ENCODE results near the gene RNF151.

The RNF151 gene

DNA sequence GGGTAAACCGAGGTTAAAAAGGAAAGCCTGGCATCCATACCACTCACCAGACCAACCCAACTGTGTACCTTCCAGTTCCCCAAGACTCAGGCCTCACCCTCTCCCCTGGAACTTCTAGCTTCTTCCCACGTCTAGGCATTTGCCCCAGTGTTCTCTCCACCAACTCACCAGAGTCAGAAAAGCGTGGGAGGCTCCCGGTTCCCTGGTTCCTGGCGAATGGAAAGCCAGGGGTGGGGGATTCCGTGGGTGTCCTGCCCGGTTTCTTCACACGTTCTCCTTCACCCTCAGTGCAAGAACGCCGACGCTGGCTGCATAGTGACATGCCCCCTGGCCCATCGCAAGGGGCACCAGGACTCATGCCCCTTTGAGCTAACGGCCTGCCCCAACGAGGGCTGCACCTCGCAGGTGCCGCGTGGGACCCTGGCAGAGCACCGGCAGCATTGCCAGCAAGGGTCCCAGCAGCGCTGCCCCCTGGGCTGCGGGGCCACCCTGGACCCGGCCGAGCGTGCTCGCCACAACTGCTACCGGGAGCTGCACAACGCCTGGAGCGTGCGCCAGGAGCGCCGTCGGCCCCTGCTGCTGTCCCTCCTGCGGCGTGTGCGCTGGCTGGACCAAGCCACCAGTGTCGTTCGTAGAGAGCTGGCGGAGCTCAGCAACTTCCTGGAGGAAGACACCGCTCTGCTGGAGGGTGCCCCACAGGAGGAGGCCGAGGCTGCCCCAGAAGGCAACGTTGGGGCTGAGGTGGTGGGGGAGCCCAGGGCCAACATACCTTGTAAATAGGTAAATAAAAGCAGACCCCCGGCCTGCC, 1.7 kb downstream of the RNF151 start:
- Histone ChIP-seq H3K4me1 (ENCODE audit: control insufficient read depth, insufficient read depth, low read depth, low read length) (peaks cover 21% of the 10 kb centered on the region), H2AK5ac (ENCODE audit: low read length, severe bottlenecking) (no peak overlapping the region), H4K91ac (ENCODE audit: low read length) (no peak overlapping the region), H3K4me2 (ENCODE audit: low read length, poor library complexity, severe bottlenecking) (no peak overlapping the region), H3K14ac (ENCODE audit: low read length in 2 of 2) (no peak overlapping the region), H3K79me1 (replicated peaks; ENCODE audit: low read length, poor library complexity, severe bottlenecking) (peaks cover 12% of the 10 kb centered on the region), H3K27ac (ENCODE audit: low read length, poor library complexity, severe bottlenecking) (no peak overlapping the region), H3K9me3 (ENCODE audit: control insufficient read depth, low read length) (peaks cover 4% of the 10 kb centered on the region), H4K8ac (ENCODE audit: low read length) (no peak overlapping the region), H3K23ac (ENCODE audit: low read length in 2 of 2) (no peak overlapping the region), H2AFZ (ENCODE audit: low read depth, low read length) (no peak overlapping the region), H2BK12ac (ENCODE audit: low read length in 2 of 2) (no peak overlapping the region), H3K4me3 (ENCODE audit: insufficient read depth in 1 of 2, low read depth in 1 of 2, low read length in 2 of 2) (no peak overlapping the region), H3K36me3 (ENCODE audit: control insufficient read depth in 1 of 2, insufficient read depth in 2 of 2, low read depth in 1 of 2, low read length in 2 of 2) (peaks cover 8 to 11% of the 10 kb centered on the region in 2 experiments), H2BK120ac (ENCODE audit: low read depth, low read length) (no peak overlapping the region), H3K4ac (ENCODE audit: low read depth in 1 of 2, low read length in 2 of 2) (peak overlapping the region in 1 of 2 experiments; percentile 46), H3K27me3 (ENCODE audit: control insufficient read depth in 1 of 2, insufficient read depth in 1 of 2, low read length in 2 of 2) (no peaks in the 10 kb centered on the region), H2BK5ac (ENCODE audit: low read depth, low read length, poor library complexity, severe bottlenecking) (no peak overlapping the region), H3K18ac (ENCODE audit: low read depth in 1 of 2, low read length in 2 of 2) (no peak overlapping the region), H2BK15ac (ENCODE audit: low read depth, poor library complexity, severe bottlenecking) (no peak overlapping the region), H3K9ac (ENCODE audit: low read length) (no peak overlapping the region)
- no peak for DNase-seq
- WGBS, result 93% methylated on average over 41 of the region's 41 CpGs

DNA sequence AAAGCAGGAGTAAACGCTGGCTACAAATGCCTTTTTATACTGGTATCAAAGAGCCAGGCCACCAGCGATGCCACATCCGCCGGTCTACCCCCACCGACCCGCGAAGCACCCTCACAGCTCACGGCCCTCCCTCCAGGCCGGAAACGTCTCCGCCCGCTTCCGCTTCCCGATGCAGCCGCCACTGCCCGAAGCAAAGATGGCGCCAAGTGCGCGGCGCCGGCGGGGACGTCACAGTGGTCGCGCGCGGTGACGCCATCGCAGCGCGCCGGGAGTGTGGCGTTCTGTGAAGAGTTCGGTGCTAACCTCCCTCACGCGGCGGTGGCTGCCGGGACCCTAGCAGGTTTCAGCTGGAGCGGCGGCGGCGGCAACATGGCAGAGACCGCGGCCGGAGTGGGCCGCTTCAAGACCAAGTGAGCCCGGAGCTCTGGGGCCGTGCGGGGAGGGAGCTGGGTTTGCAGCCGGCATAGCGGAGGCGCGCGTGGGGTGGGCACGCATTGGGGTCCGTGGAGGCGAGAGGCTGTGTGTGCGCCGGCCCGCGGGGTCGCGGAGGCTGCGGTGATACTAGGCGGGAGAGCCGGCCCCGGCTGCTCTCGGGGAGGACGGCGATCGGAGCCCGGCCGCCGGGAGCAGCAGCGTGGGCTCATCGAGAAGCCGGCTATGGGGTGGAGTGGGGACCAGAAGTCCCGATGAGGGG, 5.3 kb downstream of the RNF151 start, which contains the start of gene TBL3:
TSS of gene TBL3 (plus strand) at position 258 of the 694 bp plus-strand sequence. CDS start at position 370, 112 bp downstream.
- Histone ChIP-seq H4K91ac (ENCODE audit: low read length) (peak within 1 kb of the TSS; percentile 75), H3K18ac (ENCODE audit: low read depth in 1 of 2, low read length in 2 of 2) (peak within 1 kb of the TSS; percentile 81 to 90), H3K79me1 (replicated peaks; ENCODE audit: low read length, poor library complexity, severe bottlenecking) (peaks cover 29% of the 10 kb centered on the region), H3K14ac (ENCODE audit: low read length in 2 of 2) (peak within 1 kb of the TSS in 1 of 2 experiments; percentile 44), H2BK5ac (ENCODE audit: low read depth, low read length, poor library complexity, severe bottlenecking) (no peak within 1 kb of the TSS), H3K23ac (ENCODE audit: low read length in 2 of 2) (peak within 1 kb of the TSS in 1 of 2 experiments; percentile 49), H3K36me3 (ENCODE audit: control insufficient read depth in 1 of 2, insufficient read depth in 2 of 2, low read depth in 1 of 2, low read length in 2 of 2) (peaks cover 28 to 38% of the 10 kb centered on the region in 2 experiments), H3K9me3 (ENCODE audit: control insufficient read depth, low read length) (no peaks in the 10 kb centered on the region), H3K27me3 (ENCODE audit: control insufficient read depth in 1 of 2, insufficient read depth in 1 of 2, low read length in 2 of 2) (no peaks in the 10 kb centered on the region), H3K4me1 (ENCODE audit: control insufficient read depth, insufficient read depth, low read depth, low read length) (peaks cover 23% of the 10 kb centered on the region), H2BK12ac (ENCODE audit: low read length in 2 of 2) (no peak within 1 kb of the TSS), H2BK15ac (ENCODE audit: low read depth, poor library complexity, severe bottlenecking) (peak within 1 kb of the TSS; percentile 6), H3K4me2 (ENCODE audit: low read length, poor library complexity, severe bottlenecking) (peak within 1 kb of the TSS; percentile 74), H3K27ac (ENCODE audit: low read length, poor library complexity, severe bottlenecking) (peak within 1 kb of the TSS; percentile 86), H4K8ac (ENCODE audit: low read length) (peak within 1 kb of the TSS; percentile 95), H3K4ac (ENCODE audit: low read depth in 1 of 2, low read length in 2 of 2) (peak within 1 kb of the TSS; percentile 41 to 92), H2AFZ (ENCODE audit: low read depth, low read length) (peak within 1 kb of the TSS; percentile 84), H3K9ac (ENCODE audit: low read length) (peak within 1 kb of the TSS; percentile 93), H3K4me3 (ENCODE audit: insufficient read depth in 1 of 2, low read depth in 1 of 2, low read length in 2 of 2) (peak within 1 kb of the TSS; percentile 91 to 97), H2BK120ac (ENCODE audit: low read depth, low read length) (no peak within 1 kb of the TSS), H2AK5ac (ENCODE audit: low read length, severe bottlenecking) (peak within 1 kb of the TSS; percentile 3)
- WGBS, result under 1% methylated on average over 70 of the region's 78 CpGs
- DNase-seq, result peak; percentile 94

DNA sequence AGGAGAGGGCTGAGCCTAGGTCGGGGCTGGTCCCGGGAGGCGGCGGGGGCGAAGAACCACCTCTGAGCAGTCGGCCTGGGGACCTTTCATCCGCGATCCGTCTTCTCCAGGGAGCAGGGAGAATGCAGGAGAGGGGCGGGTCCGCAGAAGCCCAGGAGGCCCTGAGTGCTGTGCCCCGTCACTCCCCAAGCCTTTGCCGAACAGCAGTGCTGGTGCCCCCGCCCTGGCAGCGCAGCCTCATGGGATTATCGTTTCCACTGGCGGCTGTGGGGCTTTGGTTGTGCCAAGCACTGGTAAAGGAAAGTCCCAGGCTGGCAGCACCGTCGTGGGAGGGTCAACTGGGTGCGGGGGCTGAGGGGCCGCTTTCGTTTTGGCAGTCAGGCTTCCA, 5.8 kb downstream of the RNF151 start:
- Histone ChIP-seq H3K4ac (ENCODE audit: low read depth in 1 of 2, low read length in 2 of 2) (peak overlapping the region; percentile 29 to 41), H2AFZ (ENCODE audit: low read depth, low read length) (no peak overlapping the region), H3K27ac (ENCODE audit: low read length, poor library complexity, severe bottlenecking) (no peak overlapping the region), H3K23ac (ENCODE audit: low read length in 2 of 2) (no peak overlapping the region), H3K4me3 (ENCODE audit: insufficient read depth in 1 of 2, low read depth in 1 of 2, low read length in 2 of 2) (peak overlapping the region; percentile 91 to 97), H2AK5ac (ENCODE audit: low read length, severe bottlenecking) (no peak overlapping the region), H3K14ac (ENCODE audit: low read length in 2 of 2) (no peak overlapping the region), H2BK12ac (ENCODE audit: low read length in 2 of 2) (no peak overlapping the region), H3K79me1 (replicated peaks; ENCODE audit: low read length, poor library complexity, severe bottlenecking) (peaks cover 26% of the 10 kb centered on the region), H3K4me2 (ENCODE audit: low read length, poor library complexity, severe bottlenecking) (peak overlapping the region; percentile 74), H3K18ac (ENCODE audit: low read depth in 1 of 2, low read length in 2 of 2) (no peak overlapping the region), H3K4me1 (ENCODE audit: control insufficient read depth, insufficient read depth, low read depth, low read length) (peaks cover 21% of the 10 kb centered on the region), H3K36me3 (ENCODE audit: control insufficient read depth in 1 of 2, insufficient read depth in 2 of 2, low read depth in 1 of 2, low read length in 2 of 2) (peaks cover 32 to 39% of the 10 kb centered on the region in 2 experiments), H4K8ac (ENCODE audit: low read length) (no peak overlapping the region), H4K91ac (ENCODE audit: low read length) (no peak overlapping the region), H2BK5ac (ENCODE audit: low read depth, low read length, poor library complexity, severe bottlenecking) (no peak overlapping the region), H3K9ac (ENCODE audit: low read length) (peak overlapping the region; percentile 93), H2BK15ac (ENCODE audit: low read depth, poor library complexity, severe bottlenecking) (no peak overlapping the region), H2BK120ac (ENCODE audit: low read depth, low read length) (no peak overlapping the region), H3K27me3 (ENCODE audit: control insufficient read depth in 1 of 2, insufficient read depth in 1 of 2, low read length in 2 of 2) (no peaks in the 10 kb centered on the region), H3K9me3 (ENCODE audit: control insufficient read depth, low read length) (no peaks in the 10 kb centered on the region)
- peak; percentile 44 for DNase-seq
- 11% methylated on average over 22 of the region's 22 CpGs for WGBS

Data from mesenchymal stem cell (in vitro differentiated cells and primary cell).